ENCODE results near the gene CENPC. TPM values are rescaled to one million over a fixed set of nuclear protein-coding genes. Genes with fewer than 3 reads are reported as not detected.
"Not testable (repeated sequence)": the region's sequence is repeated elsewhere in the genome, so short reads cannot be mapped to it uniquely, and the experiment has no call there.

CENPC gene
- 6.2 and 9.6 TPM in 2 replicates for total RNA-seq (2014; rRNA removed; shearing (Covaris generic))

DNA sequence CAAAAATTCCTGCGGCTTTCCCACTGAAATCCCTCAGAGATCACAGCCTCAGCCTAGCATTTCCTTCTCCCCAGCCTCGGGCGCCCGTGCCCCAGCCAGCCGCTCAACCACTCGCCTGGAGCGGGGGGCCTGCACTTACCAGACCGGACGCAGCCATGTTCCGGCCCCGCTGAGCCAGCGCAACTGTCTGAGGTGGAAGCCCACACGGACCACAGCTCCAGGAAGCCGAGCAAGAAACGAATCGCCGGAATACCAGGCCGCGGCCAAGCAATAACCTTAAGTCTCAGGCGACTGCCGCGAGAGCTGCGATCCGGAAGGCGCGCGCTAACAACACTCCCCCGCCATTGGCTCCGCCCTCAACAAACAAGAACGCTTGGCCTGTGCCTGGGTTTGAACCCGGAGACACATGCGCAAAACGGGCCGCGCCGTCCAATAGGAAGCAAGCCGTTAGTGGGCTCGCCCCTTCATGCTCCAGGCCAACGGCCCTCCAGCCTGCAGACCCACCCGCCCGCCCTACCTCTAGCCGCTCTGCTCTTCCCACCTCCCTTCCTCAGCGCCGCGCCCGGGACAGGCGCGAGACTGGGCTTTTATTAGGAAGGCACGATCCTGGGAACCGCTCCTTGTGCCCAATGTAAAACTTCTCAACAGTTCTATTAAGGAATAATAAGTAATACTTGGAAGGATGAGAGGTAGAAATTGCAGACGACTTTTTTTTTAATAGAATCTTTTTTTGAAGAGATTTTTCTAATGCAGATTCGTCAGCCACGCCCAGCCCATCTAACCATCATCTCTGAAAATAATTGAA is at the start of gene CENPC:
TSS of gene CENPC (minus strand) at position 305 of the 805 bp plus-strand sequence. CDS start at position 157, 148 bp downstream.
- peak; percentile 96 for DNase-seq (ENCODE audit: low read depth)

DNA sequence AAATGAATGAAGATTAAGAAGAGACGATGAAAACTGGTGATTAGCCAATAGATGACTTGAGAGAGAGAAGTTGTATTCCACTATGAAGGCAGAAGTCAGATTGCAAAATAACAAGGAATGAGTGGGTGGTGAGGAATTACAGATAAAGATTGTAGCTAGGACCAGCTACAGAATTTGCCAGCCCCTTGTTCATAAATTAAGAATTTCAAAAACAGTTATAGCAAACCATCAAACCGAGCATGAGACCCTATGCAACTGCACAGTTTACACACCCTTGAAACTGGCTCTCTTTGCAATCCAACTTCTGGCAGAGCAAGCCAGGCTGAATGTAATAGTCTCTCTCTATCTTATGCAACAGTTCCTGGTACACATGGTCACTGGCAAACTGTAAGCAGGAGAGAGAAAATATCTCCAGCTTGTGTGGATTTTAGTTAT is 48.5 kb upstream of the CENPC start:
- DNase-seq (ENCODE audit: low read depth) = no peak

DNA sequence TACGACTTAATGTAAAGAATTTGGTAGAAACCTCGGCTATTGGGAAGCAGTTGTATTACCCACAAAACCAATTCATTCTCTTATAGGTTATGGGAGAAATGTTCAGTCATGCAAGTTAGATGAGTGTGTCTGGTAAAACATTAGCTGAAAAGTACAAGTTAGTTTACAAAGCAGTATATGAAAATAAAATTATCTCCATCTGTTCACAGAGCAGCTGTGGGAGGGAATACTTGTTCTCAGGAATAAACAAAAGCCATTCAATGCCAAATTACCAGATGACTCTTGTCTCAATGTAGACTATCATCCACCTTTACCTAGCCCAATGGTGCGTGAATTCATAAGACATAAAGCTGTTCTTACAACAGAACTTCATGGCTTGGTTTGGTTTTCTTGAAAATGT is 41.9 kb upstream of the CENPC start:
- no peak for DNase-seq (ENCODE audit: low read depth)

DNA sequence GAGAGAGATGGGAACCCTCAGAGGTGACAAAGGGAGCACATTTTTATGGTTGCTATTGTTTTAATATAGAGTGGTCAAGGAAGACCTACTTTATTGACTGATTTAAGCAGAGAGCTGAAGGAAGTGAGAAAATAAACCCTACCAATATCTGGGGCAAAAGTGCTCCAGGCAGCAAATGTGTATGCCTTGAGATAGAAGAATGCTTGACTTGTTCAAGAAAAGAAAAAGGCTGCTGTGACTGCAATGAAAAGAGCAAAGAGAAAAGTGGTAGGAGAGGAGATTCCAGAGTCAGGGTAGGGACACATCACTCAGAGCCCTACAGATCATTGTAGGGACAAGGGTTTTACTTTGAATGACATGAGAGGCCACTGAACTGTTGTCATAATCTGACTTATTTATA is 39.2 kb upstream of the CENPC start:
- no peak for DNase-seq (ENCODE audit: low read depth)

GRCh38 chr4:67581913-67582312 is 36.6 kb upstream of the CENPC start:
- DNase-seq (ENCODE audit: low read depth) = no peak

GRCh38 chr4:67581208-67581857 is 36.0 kb upstream of the CENPC start:
- no peak for DNase-seq (ENCODE audit: low read depth)

DNA sequence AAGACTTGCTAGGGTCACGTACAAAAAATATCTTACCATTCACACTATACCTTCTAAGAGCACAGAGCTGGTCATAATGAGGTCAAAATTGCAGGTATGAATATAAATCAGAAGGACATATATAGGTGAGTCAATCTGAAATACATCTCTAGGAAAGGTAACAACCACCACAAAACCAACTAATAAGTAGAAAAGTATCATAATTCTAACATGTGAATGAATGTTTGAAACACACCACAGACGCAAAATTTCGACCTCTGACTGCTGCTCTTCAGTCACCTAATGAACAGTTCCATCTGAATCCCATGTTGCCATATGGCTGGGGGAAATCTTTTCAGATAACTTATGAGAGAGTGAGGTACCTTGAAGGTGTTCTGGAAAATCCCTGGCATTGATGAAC is 35.3 kb upstream of the CENPC start:
- no peak for DNase-seq (ENCODE audit: low read depth)

- DNase-seq (ENCODE audit: low read depth) = no peak
Measured at GRCh38 chr4:67576538-67576937, 31.2 kb upstream of the CENPC start.

GRCh38 chr4:67576059-67576466 is 30.8 kb upstream of the CENPC start:
- DNase-seq (ENCODE audit: low read depth) = no peak

GRCh38 chr4:67575232-67576058 is 30.1 kb upstream of the CENPC start:
- no peak for DNase-seq (ENCODE audit: low read depth)

DNA sequence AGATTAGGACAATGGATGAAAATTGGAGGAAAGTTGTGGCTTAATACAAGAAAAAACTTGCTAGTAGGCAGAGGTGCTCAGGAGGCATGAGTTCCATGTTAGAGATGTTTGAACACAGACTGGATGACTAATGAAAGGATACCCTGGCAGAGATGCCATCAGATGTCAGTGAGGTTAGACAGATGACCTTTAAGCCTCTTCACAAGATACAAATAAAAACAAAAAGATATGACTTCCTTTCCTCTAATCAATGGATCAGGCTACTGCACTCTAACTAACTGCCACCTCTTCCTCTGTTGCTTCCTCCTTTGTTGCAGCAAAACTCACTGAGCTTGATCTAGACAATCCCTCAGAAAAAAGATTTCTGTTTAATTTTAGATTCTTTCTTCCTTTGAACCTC is 27.9 kb upstream of the CENPC start:
- DNase-seq (ENCODE audit: low read depth) = no peak

- DNase-seq (ENCODE audit: low read depth) = no peak
Measured at GRCh38 chr4:67571975-67572374, 26.7 kb upstream of the CENPC start.

GRCh38 chr4:67570537-67570936 is 25.2 kb upstream of the CENPC start:
- no peak for DNase-seq (ENCODE audit: low read depth)

DNA sequence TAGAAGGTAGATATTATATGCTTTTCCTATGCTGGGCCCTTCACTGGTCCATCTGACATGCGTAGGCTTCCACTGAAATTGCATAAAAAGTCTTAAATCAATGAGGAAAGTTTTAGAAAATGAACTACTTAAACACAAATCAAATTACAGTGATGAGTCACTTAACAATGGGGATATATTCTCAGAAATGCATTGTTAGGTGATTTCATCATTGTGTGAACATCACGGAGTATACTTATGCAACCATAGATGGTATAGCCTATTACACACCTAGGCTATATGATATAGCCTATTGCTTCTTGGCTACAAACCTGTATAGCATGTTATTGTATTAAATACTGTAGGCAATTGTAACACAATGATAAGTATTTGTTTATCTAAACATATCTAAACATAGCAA is 23.5 kb upstream of the CENPC start:
- peak; percentile 0 for DNase-seq (ENCODE audit: low read depth)

- no peak for DNase-seq (ENCODE audit: low read depth)
Measured at GRCh38 chr4:67566335-67566734, 21.0 kb upstream of the CENPC start.

DNA sequence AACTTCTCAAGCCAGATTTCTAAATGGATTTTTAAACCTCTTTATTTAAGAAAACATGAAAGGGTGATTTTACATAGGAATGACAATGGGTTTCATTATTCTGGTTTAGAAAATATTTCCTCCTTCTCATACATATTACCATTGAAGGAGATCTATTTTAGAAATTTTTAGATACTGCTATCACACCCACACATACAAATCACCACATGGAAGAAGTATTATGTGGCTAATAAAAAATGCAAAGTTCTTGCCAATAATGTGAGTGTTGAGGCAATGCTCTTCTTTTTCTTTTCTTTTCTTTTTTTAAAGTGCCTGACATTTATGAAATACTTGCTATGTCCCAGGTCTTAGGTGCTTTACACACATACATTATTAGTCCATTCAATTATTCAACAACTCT is 20.0 kb upstream of the CENPC start:
- DNase-seq (ENCODE audit: low read depth) = no peak

DNA sequence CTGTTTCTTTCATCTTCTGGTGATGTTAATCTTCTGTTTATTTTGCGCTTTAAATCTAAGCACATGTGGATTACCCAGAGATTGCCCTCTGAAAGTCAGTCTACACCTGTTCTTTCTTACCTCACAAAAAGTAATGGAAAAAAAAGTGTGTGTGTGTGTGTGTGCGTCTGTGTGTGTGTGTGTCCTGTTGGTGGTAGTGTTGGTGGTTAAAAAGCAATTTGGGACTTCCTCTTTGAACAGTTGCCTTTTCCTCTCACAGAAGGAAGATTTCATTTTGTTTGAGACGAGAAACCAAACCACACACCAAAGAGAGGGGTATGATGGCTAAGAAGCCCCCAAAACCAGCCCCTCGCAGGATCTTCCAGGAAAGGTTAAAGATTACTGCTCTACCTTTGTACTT is 13.2 kb upstream of the CENPC start, which contains the start of gene STAP1:
TSS of gene STAP1 (plus strand) at position 235 of the 400 bp plus-strand sequence. CDS start at position 318, 83 bp downstream.
- no peak for DNase-seq (ENCODE audit: low read depth)

- no peak for DNase-seq (ENCODE audit: low read depth)
Measured at GRCh38 chr4:67556436-67556835, 11.1 kb upstream of the CENPC start.

DNA sequence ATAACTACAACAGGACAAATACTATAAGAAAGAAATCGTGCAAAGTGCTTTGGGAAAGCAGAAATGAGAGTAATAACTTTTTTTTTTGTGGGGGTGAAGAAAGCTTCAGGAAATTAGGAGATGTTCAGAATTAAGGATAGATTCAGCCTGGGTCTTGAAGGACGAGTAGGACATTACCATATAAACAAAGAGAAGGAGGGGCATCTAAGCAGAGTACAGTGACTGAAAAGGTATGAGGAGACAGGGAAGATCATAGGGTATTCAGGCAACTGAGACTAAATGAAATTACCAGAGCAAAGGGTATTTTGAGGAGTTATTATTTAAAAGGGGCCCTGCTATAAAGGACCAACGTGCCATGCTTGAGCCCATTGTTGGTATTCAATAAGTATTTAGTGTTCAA is 10.1 kb upstream of the CENPC start:
- no peak for DNase-seq (ENCODE audit: low read depth)

DNA sequence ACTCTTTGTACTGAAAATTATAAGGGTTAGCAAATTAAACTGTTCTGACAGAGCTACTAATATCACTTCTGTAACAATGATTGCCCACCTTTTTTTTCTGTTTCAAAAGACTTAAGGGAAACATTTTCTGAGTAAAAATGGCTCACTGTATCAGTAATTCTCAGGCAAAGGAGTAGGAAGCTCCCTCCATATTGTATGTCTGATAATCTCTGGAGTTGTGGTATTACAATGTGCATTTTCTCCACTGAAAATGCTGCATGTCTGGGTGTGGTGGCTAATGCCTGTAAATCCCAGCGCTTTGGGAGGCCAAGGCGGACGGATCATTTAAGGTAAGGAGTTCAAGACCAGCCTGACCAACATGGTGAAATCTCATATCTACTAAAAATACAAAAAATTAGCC is 8.8 kb upstream of the CENPC start:
- no peak for DNase-seq (ENCODE audit: low read depth)

GRCh38 chr4:67552146-67552792 is 7.0 kb upstream of the CENPC start:
- DNase-seq (ENCODE audit: low read depth) = not testable (repeated sequence)

DNA sequence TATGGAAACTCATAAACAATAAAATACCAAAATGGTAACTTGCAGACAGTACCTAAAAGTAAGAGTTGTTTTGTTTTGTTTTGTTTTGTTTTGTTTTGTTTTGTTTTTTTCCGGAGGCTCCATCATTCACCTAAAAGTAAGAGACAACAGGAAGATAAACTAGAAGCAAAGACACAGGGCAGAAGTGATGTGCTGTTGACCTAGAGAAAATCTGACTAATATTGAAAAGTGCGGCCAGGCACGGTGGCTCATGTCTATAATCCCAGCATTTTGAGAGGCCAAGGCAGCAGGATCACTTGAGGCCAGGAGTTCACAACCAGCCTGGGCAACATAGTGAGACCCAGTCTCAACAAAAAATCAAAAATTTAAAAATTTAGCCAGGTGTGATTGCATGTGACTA is 5.6 kb upstream of the CENPC start:
- DNase-seq (ENCODE audit: low read depth) = no peak

Data from M059J (cell line).